K562 (cell line): ENCODE measurements around the gene TCEANC2. TPM values are rescaled to one million over a fixed set of nuclear protein-coding genes. Genes with fewer than 3 reads are reported as not detected.
A peak's percentile ranks its signal among the peaks of the same experiment; 100 is the strongest.

Experiments used
- ATAC-seq: fragments of 200-7000 bp; cut with Tn5 transposase; 3 replicates; pipeline ENCODE4 v1.9.1; 2020; ENCODE audit warnings: moderate library complexity
- BruUV-seq: library from RNA; stranded (reverse); fragments of 400-500 nt; replicated peaks from 2 replicates; lab custom pipeline; 2021; lab: Mats Ljungman, UMichigan
- CTCF ChIA-PET: fragments of 300-600 bp; formaldehyde crosslinking; extraction: SDS; loops from one replicate; lab custom pipeline; 2021; ENCODE audit warnings: low intra/inter-chr PET ratio; lab: Yijun Ruan, JAX
- POLR2A ChIA-PET: fragments of 300-600, 350-650 bp; sonication (Branson Sonifier 250); formaldehyde crosslinking; extraction: SDS; loops from one replicate; lab custom pipeline; 2021; ENCODE audit warnings: antibody characterized with exemption, inconsistent platforms; lab: Yijun Ruan, JAX
- DNase-seq, 4 experiments: peaks; one replicate each; pipeline versions ENCODE4 v3.0.0 to v3.0.0-alpha.2; 2011 to 2018; ENCODE audit warnings: low spot score in 3 of 4, mixed read lengths in 3 of 4; ENCODE audit errors: extremely low read depth in 1 of 4
- FAIRE-seq: peaks from 2 replicates; lab custom pipeline; 2011; peaks lifted over from hg19 to GRCh38; lab: Jason Lieb, UNC
- H2AFZ ChIP-seq: 2 replicates; pipeline ENCODE4 v1.6.0; 2011; ENCODE audit warnings: low read depth, low read length, control low read depth, inconsistent platforms
- H3K27ac ChIP-seq: fragments of 200-600 bp; 3 replicates; pipeline ENCODE4 v1.8.0; 2011; ENCODE audit warnings: low read depth, mild to moderate bottlenecking, control low read depth, inconsistent platforms, low read length, moderate library complexity, mixed read lengths; ENCODE audit errors: extremely low read depth
- H3K27me3 ChIP-seq, 2 experiments: fragments of 300-600 bp in 1 of 2; 2 replicates in 1 of 2; 3 replicates in 1 of 2; pipeline versions ENCODE4 v1.6.0 to v1.8.0; 2011; ENCODE audit warnings: inconsistent platforms in 2 of 2, low read length in 2 of 2, mild to moderate bottlenecking in 1 of 2, mixed read lengths in 1 of 2, moderate library complexity in 1 of 2; ENCODE audit not compliant: control insufficient read depth in 2 of 2, insufficient read depth in 2 of 2
- H3K36me3 ChIP-seq: fragments of 300-600 bp; 3 replicates; pipeline ENCODE4 v1.8.0; 2011; ENCODE audit warnings: mild to moderate bottlenecking, low read length, inconsistent platforms; ENCODE audit not compliant: control insufficient read depth, insufficient read depth
- H3K4me1 ChIP-seq, 2 experiments: fragments of 200-600 bp in 1 of 2; replicated peaks in 1 of 2; 2 replicates in 1 of 2; 3 replicates in 1 of 2; pipeline versions ENCODE4 v1.5.1 to v1.8.0; 2011; ENCODE audit warnings: inconsistent platforms in 2 of 2, low read length in 2 of 2, mild to moderate bottlenecking in 1 of 2, mixed read lengths in 1 of 2, moderate library complexity in 1 of 2; ENCODE audit not compliant: control insufficient read depth in 2 of 2, insufficient read depth in 2 of 2
- H3K4me2 ChIP-seq: 2 replicates; pipeline ENCODE4 v1.6.1; 2011; ENCODE audit warnings: low read length, control low read depth, inconsistent platforms, mixed read lengths; ENCODE audit not compliant: insufficient read depth
- H3K4me3 ChIP-seq: fragments of 200-600 bp; sonication (generic), shearing (Covaris generic); 2 replicates; pipeline ENCODE4 v1.5.1; 2016; ENCODE audit warnings: control low read depth, inconsistent platforms
- H3K79me2 ChIP-seq: fragments of 200-600 bp; 3 replicates; pipeline ENCODE4 v1.8.0; 2011; ENCODE audit warnings: low read length, inconsistent platforms; ENCODE audit not compliant: control insufficient read depth, insufficient read depth
- H3K9ac ChIP-seq, 2 experiments: 2 replicates each; pipeline versions ENCODE4 v1.6.0 to v1.6.1; 2011; ENCODE audit warnings: low read depth in 2 of 2, low read length in 2 of 2, control low read depth in 1 of 2, inconsistent platforms in 1 of 2, mild to moderate bottlenecking in 1 of 2, mixed read lengths in 1 of 2; ENCODE audit not compliant: insufficient read depth in 1 of 2
- H3K9me1 ChIP-seq: one replicate; pipeline ENCODE4 v1.6.0; 2011; ENCODE audit warnings: inconsistent platforms, mild to moderate bottlenecking, low read length, moderate library complexity; ENCODE audit not compliant: control insufficient read depth, insufficient read depth
- H3K9me3 ChIP-seq: replicated peaks from 2 replicates; pipeline ENCODE4 v1.5.1; 2011; ENCODE audit warnings: low read depth, low read length, inconsistent platforms; ENCODE audit not compliant: control insufficient read depth, insufficient read depth
- H4K20me1 ChIP-seq: replicated peaks from 2 replicates; pipeline ENCODE4 v1.6.1; 2011; ENCODE audit warnings: low read length, inconsistent platforms, mixed read lengths; ENCODE audit not compliant: control insufficient read depth, insufficient read depth
- CBX2 ChIP-seq: fragments of 200-600 bp; sonication (generic); IDR thresholded peaks from one replicate; pipeline ENCODE4 v1.6.1; 2012; ENCODE audit warnings: mild to moderate bottlenecking, low read length, inconsistent platforms; ENCODE audit not compliant: insufficient read depth, poor library complexity, severe bottlenecking
- CHCHD3 ChIP-seq: fragments of 250-450 bp; sonication (Bioruptor Pico); IDR thresholded peaks from 2 replicates; pipeline ENCODE4 v2.1.2; 2022; ENCODE audit warnings: mild to moderate bottlenecking
- FOSL1 ChIP-seq: fragments of 200-800 bp; sonication (Bioruptor generic); conservative IDR thresholded peaks from 2 replicates; pipeline ENCODE4 v1.6.1; 2016; ENCODE audit warnings: missing genetic modification characterization, missing compliant biosample characterization
- PHF8 ChIP-seq: fragments of 200-600 bp; sonication (generic); IDR thresholded peaks from 2 replicates; pipeline ENCODE4 v1.6.1; 2012; ENCODE audit warnings: mixed run types, mild to moderate bottlenecking, inconsistent platforms, low read length, moderate library complexity, borderline replicate concordance
- RFX7 ChIP-seq: fragments of 250-450 bp; sonication (Bioruptor Pico); IDR thresholded peaks from 2 replicates; pipeline ENCODE4 v1.5.1; 2021; ENCODE audit warnings: mild to moderate bottlenecking
- TAF1 ChIP-seq: IDR thresholded peaks from 2 replicates; pipeline ENCODE4 v1.6.1; 2011; ENCODE audit warnings: mild to moderate bottlenecking, low read length, moderate library complexity; ENCODE audit not compliant: insufficient read depth, control insufficient read depth, severe bottlenecking; ENCODE audit errors: extremely low read depth
- THRAP3 ChIP-seq: fragments of 450-650 bp; IDR thresholded peaks from 2 replicates; pipeline ENCODE4 v1.6.1; 2016; ENCODE audit warnings: mild to moderate bottlenecking, inconsistent platforms, borderline replicate concordance
- USF2 ChIP-seq: sonication (generic); formaldehyde crosslinking; IDR thresholded peaks from 2 replicates; pipeline ENCODE4 v1.5.0; 2020; ENCODE audit warnings: missing genetic modification reagents
- ZBED1 ChIP-seq: IDR thresholded peaks from 2 replicates; pipeline ENCODE4 v1.6.1; 2014
- ZBTB8A ChIP-seq: fragments of 450-650 bp; IDR thresholded peaks from 2 replicates; pipeline ENCODE4 v1.6.1; 2018; ENCODE audit warnings: mild to moderate bottlenecking, moderate library complexity; ENCODE audit not compliant: partially characterized antibody
- ZNF184 ChIP-seq: sonication (generic); formaldehyde crosslinking; IDR thresholded peaks from 2 replicates; pipeline ENCODE4 v1.5.0; 2020; ENCODE audit warnings: missing genetic modification reagents
- ZNF24 ChIP-seq: fragments of 450-650 bp; IDR thresholded peaks from 2 replicates; pipeline ENCODE4 v1.6.1; 2016
- ZNF57 ChIP-seq: fragments of 450-650 bp; formaldehyde crosslinking; IDR thresholded peaks from 2 replicates; pipeline ENCODE4 v1.4.0; 2020; ENCODE audit warnings: mild to moderate bottlenecking, moderate library complexity
- ZNF592 ChIP-seq: fragments of 450-650 bp; IDR thresholded peaks from 2 replicates; pipeline ENCODE4 v1.6.1; 2017; ENCODE audit warnings: antibody characterized with exemption, mild to moderate bottlenecking
- ZNF707 ChIP-seq: fragments of 250-450 bp; sonication (Bioruptor Pico); conservative IDR thresholded peaks from 2 replicates; pipeline ENCODE4 v1.8.0; 2022; ENCODE audit warnings: inconsistent platforms, mild to moderate bottlenecking, moderate library complexity
- ZSCAN32 ChIP-seq: fragments of 450-650 bp; formaldehyde crosslinking; IDR thresholded peaks from 2 replicates; pipeline ENCODE4 v1.4.0; 2020; ENCODE audit warnings: mild to moderate bottlenecking, moderate library complexity
- WGBS: fragments of 100-300 bp; shearing (Covaris generic); methylation state at CpG from one replicate; pipeline ENCODE4 v1.1.6; 2016; ENCODE audit warnings: low coverage, mixed read lengths; ENCODE audit not compliant: insufficient coverage; ENCODE audit errors: missing lambda C conversion rate; 5-methylcytosine and 5-hydroxymethylcytosine counted together
- in situ Hi-C: fragments of 300-500 bp; cut with MboI; formaldehyde crosslinking; loops from 4 replicates; pipeline ENCODE4 v1.15.0; 2018; ENCODE audit warnings: inconsistent platforms, mixed read lengths
- intact Hi-C: fragments of 100-400 bp; cut with micrococcal nuclease; formaldehyde crosslinking; loops from 2 replicates; pipeline ENCODE4 v1.14.2; 2022
- polyA plus RNA-seq, 8 experiments: library from polyadenylated mRNA; depleted of rRNA in 4 of 8; stranded (reverse) in 5 of 8; unstranded in 3 of 8; fragments of >200 nt; fragmentation: Nextera tagmentation in 2 of 8; fragmentation: Illumina TruSeq in 1 of 8; extraction: Ambion mirVana in 2 of 8; extraction: Trizol in 1 of 8; gene quantifications; 2 replicates each; pipeline versions ENCODE4 v1.2.1 to v1.2.3, GENCODE V29; 2011 to 2014; ENCODE audit warnings: inconsistent platforms in 1 of 8, missing spikeins in 1 of 8
- total RNA-seq, 7 experiments: library from RNA; depleted of rRNA in 6 of 7; stranded (reverse); fragments of >200 nt in 6 of 7; fragmentation: Illumina TruSeq in 2 of 7; extraction: Trizol in 2 of 7; gene quantifications; 2 replicates each; pipeline versions ENCODE4 v1.2.1 to v1.2.3, GENCODE V29; 2011 to 2021; ENCODE audit warnings: low replicate concordance in 1 of 7
- TF ChIP-seq, protein P1 (sequence below): fragments of 450-650 bp; formaldehyde crosslinking; IDR thresholded peaks from 2 replicates; pipeline ENCODE4 v1.4.0; 2020; ENCODE audit warnings: mild to moderate bottlenecking, moderate library complexity

TCEANC2 gene
- total and polyA plus RNA-seq, 9 of the 15 experiments (the other 6 are each of a cell fraction or from before 2014, with no cell fraction given) = 3.3 to 10.2 (median 7.0) TPM

DNA sequence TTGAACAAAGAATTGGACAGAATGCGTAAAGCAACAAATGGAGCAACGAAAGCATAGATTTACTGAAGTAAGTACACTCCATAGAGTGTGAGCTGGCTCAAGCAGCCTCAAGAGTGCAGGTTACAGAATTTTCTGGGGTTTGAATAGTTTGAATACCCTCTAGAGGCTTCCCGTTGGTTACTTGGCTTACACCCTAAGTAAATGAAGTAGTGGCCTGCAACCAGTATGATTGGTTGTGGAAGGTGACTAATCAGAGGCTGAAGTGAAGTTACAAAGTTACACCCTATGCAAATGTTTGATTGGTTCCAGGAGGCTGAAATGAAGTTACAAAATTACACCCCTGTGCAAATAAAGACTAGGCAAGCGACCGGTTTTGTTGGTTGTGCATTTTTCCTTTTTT, 10.9 kb downstream of the TCEANC2 start:
- TF ChIP-seq ZSCAN32 (CRISPR knock-in tag) (no peak), FOSL1 (tag) (no peak), RFX7 (CRISPR knock-in tag) (no peak), ZNF592 (no peak), ZNF57 (CRISPR knock-in tag) (no peak), THRAP3 (no peak), ZNF24 (no peak), ZBED1 (no peak), ZNF184 (CRISPR knock-in tag) (no peak), PHF8 (no peak), CBX2 (no peak), USF2 (CRISPR knock-in tag) (no peak), TAF1 (no peak), ZBTB8A (no peak), CHCHD3 (CRISPR knock-in tag) (no peak), ZNF707 (CRISPR knock-in tag) (no peak)
- TF ChIP-seq, protein P1, sequence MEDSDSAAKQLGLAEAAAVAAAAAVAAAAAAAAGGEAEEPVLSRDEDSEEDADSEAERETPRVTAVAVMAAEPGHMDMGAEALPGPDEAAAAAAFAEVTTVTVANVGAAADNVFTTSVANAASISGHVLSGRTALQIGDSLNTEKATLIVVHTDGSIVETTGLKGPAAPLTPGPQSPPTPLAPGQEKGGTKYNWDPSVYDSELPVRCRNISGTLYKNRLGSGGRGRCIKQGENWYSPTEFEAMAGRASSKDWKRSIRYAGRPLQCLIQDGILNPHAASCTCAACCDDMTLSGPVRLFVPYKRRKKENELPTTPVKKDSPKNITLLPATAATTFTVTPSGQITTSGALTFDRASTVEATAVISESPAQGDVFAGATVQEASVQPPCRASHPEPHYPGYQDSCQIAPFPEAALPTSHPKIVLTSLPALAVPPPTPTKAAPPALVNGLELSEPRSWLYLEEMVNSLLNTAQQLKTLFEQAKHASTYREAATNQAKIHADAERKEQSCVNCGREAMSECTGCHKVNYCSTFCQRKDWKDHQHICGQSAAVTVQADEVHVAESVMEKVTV = no peak
- TF ChIP-seq, all 486 proteins: peak for 0
- in situ Hi-C loops (no loop called here), intact Hi-C loops (no loop called here)
- Histone ChIP-seq H3K27me3 (no peaks in the 10 kb centered on the region), H3K9me1 (no peaks in the 10 kb centered on the region), H4K20me1 (no peaks in the 10 kb centered on the region), H3K27ac (no peak overlapping the region), H2AFZ (no peak overlapping the region), H3K4me2 (no peak overlapping the region), H3K79me2 (no peaks in the 10 kb centered on the region), H3K4me1 (peaks cover 2 to 5% of the 10 kb centered on the region in 2 experiments; a peak in 2 of 5 replicates), H3K4me3 (no peak overlapping the region), H3K36me3 (no peaks in the 10 kb centered on the region), H3K9me3 (no peaks in the 10 kb centered on the region), H3K9ac (no peak overlapping the region)
- ATAC-seq = peak; percentile 42; the same call in 2 of the 3 replicates
- ChIA-PET POLR2A (interaction anchor here (0.8 kb wide), 1 partner anchor 72 kb away, joined by 3 read pairs; no protein-coding TSS in a partner anchor), CTCF (no interaction called here)
- WGBS = 82% methylated on average over 5 of the region's 5 CpGs
- FAIRE-seq = no peak
- peak in 1 of 4 experiments; percentile 15 for DNase-seq
- BruUV-seq = no TSS peak
